ENCODE data around the gene C2orf81.

DNA sequence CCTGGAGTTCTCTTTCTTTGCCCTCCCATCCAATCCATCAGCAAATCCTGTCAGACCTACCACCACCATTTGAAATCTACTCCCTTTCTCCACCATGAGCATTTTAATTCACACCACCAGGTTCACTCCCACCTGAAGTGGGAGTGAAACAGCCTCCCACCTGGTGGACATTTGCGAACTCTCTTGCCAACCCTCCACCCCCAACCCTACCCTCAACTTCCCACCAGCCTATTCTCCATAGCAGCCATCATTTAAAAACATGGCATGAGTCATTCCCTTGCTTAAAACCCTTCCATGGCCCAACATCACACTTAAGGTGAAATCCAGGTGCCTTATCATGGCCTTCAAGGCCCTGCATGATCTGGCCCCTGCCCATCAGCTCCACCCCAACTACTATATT, 16.8 kb upstream of the C2orf81 start:
- TF ChIP-seq, protein P1, sequence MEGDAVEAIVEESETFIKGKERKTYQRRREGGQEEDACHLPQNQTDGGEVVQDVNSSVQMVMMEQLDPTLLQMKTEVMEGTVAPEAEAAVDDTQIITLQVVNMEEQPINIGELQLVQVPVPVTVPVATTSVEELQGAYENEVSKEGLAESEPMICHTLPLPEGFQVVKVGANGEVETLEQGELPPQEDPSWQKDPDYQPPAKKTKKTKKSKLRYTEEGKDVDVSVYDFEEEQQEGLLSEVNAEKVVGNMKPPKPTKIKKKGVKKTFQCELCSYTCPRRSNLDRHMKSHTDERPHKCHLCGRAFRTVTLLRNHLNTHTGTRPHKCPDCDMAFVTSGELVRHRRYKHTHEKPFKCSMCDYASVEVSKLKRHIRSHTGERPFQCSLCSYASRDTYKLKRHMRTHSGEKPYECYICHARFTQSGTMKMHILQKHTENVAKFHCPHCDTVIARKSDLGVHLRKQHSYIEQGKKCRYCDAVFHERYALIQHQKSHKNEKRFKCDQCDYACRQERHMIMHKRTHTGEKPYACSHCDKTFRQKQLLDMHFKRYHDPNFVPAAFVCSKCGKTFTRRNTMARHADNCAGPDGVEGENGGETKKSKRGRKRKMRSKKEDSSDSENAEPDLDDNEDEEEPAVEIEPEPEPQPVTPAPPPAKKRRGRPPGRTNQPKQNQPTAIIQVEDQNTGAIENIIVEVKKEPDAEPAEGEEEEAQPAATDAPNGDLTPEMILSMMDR (IDR thresholded peaks at IDR 0.05) = no peak
- TF ChIP-seq POLR2A (IDR thresholded peaks at IDR 0.05) = no peak

Measured in esophagus squamous epithelium (tissue), 4 donors.